ENCODE data around the gene PPFIBP2. TPM values are rescaled to one million over a fixed set of nuclear protein-coding genes. Genes with fewer than 3 reads are reported as not detected.

The PPFIBP2 gene
- total RNA-seq, 1 donor from 2014 or later, result 74.1 TPM

GRCh38 chr11:7572001-7572712, 58.4 kb downstream of the PPFIBP2 start:
- peak overlapping the region; percentile 79 for H3K27ac Mint-ChIP-seq (ENCODE audit: unreplicated experiment)
- H3K9me3 Mint-ChIP-seq (ENCODE audit: unreplicated experiment), result no peaks in the 10 kb centered on the region
- H3K36me3 Mint-ChIP-seq (ENCODE audit: unreplicated experiment), result no peaks in the 10 kb centered on the region
- H3K4me1 Mint-ChIP-seq (ENCODE audit: unreplicated experiment), result peaks cover 55% of the 10 kb centered on the region
- H3K4me3 Mint-ChIP-seq (ENCODE audit: unreplicated experiment), result no peak overlapping the region
- H3K27me3 Mint-ChIP-seq (ENCODE audit: unreplicated experiment), result no peaks in the 10 kb centered on the region
- no peak for TF ChIP-seq CTCF (IDR thresholded peaks at IDR 0.05)
- DNase-seq (ENCODE audit: extremely low spot score, unreplicated experiment), result no peak

- Mint-ChIP-seq H3K9me3 (ENCODE audit: unreplicated experiment) (no peaks in the 10 kb centered on the region), H3K36me3 (ENCODE audit: unreplicated experiment) (no peaks in the 10 kb centered on the region), H3K4me3 (ENCODE audit: unreplicated experiment) (no peak overlapping the region), H3K27me3 (ENCODE audit: unreplicated experiment) (no peaks in the 10 kb centered on the region), H3K27ac (ENCODE audit: unreplicated experiment) (peak overlapping the region; percentile 79), H3K4me1 (ENCODE audit: unreplicated experiment) (peaks cover 62% of the 10 kb centered on the region)
- DNase-seq (ENCODE audit: extremely low spot score, unreplicated experiment), result no peak
- no peak for TF ChIP-seq CTCF (IDR thresholded peaks at IDR 0.05)
These were observed 59.4 kb downstream of the PPFIBP2 start for GRCh38 chr11:7573193-7573557.

DNA sequence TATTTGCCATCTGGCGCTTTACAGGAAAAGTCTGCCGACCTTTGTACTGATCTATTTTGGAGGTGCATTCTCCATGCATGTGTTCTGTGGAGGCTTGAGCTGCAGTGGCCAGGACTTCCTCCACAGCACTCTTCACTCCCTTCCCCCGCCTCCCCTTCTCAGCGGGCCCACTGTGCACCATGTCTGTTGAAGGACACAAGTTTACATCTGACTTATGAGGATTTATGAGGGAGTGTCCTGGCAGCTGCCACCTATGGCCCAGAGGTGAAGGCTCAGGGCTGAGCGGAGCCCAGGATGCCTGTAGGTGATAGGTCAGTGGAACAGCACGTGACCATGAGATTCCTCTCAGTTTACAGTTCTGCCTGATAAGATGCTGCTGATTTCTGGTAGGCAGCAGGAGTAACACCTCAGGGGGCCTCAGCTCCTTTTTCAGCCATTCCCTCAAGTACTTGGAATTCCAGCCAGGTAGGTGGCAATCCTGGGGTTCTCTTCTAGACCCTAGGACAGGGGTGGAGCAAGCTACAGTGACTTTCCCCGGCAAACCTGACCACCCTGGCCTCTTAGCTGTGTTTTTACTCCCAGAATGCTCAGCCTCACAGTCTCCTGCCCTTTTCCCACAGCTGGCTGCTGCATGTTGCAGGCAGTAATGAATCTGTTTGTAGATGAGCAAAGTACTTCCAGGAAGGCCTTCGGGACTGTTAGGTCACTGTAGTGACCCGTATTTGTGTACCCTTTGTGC, 59.9 kb downstream of the PPFIBP2 start:
- Mint-ChIP-seq H3K36me3 (ENCODE audit: unreplicated experiment) (no peaks in the 10 kb centered on the region), H3K4me3 (ENCODE audit: unreplicated experiment) (no peak overlapping the region), H3K9me3 (ENCODE audit: unreplicated experiment) (no peaks in the 10 kb centered on the region), H3K4me1 (ENCODE audit: unreplicated experiment) (peaks cover 67% of the 10 kb centered on the region), H3K27me3 (ENCODE audit: unreplicated experiment) (no peaks in the 10 kb centered on the region), H3K27ac (ENCODE audit: unreplicated experiment) (peak overlapping the region; percentile 40)
- no peak for TF ChIP-seq CTCF (IDR thresholded peaks at IDR 0.05)
- DNase-seq (ENCODE audit: extremely low spot score, unreplicated experiment), result no peak

GRCh38 chr11:7574491-7575130, 60.8 kb downstream of the PPFIBP2 start:
- peaks cover 76% of the 10 kb centered on the region for H3K4me1 Mint-ChIP-seq (ENCODE audit: unreplicated experiment)
- no peaks in the 10 kb centered on the region for H3K9me3 Mint-ChIP-seq (ENCODE audit: unreplicated experiment)
- H3K36me3 Mint-ChIP-seq (ENCODE audit: unreplicated experiment), result no peaks in the 10 kb centered on the region
- TF ChIP-seq CTCF (IDR thresholded peaks at IDR 0.05), result no peak
- peak overlapping the region; percentile 96 for H3K27ac Mint-ChIP-seq (ENCODE audit: unreplicated experiment)
- H3K4me3 Mint-ChIP-seq (ENCODE audit: unreplicated experiment), result no peak overlapping the region
- DNase-seq (ENCODE audit: extremely low spot score, unreplicated experiment), result no peak
- H3K27me3 Mint-ChIP-seq (ENCODE audit: unreplicated experiment), result no peaks in the 10 kb centered on the region

All from osteocyte (in vitro differentiated cells).